Stomach (tissue), 9 donors: ENCODE measurements around the gene ANKFN1. TPM values are rescaled to one million over a fixed set of nuclear protein-coding genes. Genes with fewer than 3 reads are reported as not detected.

ENCODE experiments used
- DNase-seq, 2 donors: peaks; one replicate each; pipeline versions ENCODE4 v3.0.0 to v3.0.0-alpha.2; 2013 to 2019
- H3K27ac ChIP-seq, 5 donors: fragments of 200-600 bp in 4 of 5; sonication (generic) in 4 of 5; one replicate each; pipeline ENCODE4 v1.5.1; 2013 to 2019; ENCODE audit warnings: mild to moderate bottlenecking in 1 of 5, moderate library complexity in 1 of 5
- H3K27me3 ChIP-seq, 3 donors: fragments of 200-600 bp; sonication (generic); one replicate each; pipeline ENCODE4 v1.5.1; 2017 to 2019; ENCODE audit warnings: mixed run types in 1 of 3
- H3K36me3 ChIP-seq, 4 donors: fragments of 200-600 bp; sonication (generic); 1 replicate in 3 of 4; 2 replicates in 1 of 4; pipeline ENCODE4 v1.5.1; 2016 to 2019
- H3K4me1 ChIP-seq, 4 donors: fragments of 200-600 bp; sonication (generic); one replicate each; pipeline ENCODE4 v1.5.1; 2016 to 2019
- H3K4me3 ChIP-seq, 4 donors: fragments of 200-600 bp; sonication (generic) in 3 of 4; one replicate each; pipeline ENCODE4 v1.5.1; 2016 to 2019; ENCODE audit warnings: mild to moderate bottlenecking in 1 of 4
- H3K9me3 ChIP-seq, 4 donors: fragments of 200-600 bp; sonication (generic); one replicate each; pipeline ENCODE4 v1.5.1; 2016 to 2019
- CTCF ChIP-seq, 7 experiments: fragments of 450-650 bp in 4 of 7; fragments of 200-600 bp in 3 of 7; sonication (generic) in 3 of 7; IDR thresholded peaks; one replicate each; pipeline ENCODE4 v1.5.1; 2016 to 2019; ENCODE audit warnings: antibody characterized with exemption in 7 of 7, control low read depth in 2 of 7, mild to moderate bottlenecking in 1 of 7
- EP300 ChIP-seq: sonication (generic); formaldehyde crosslinking; IDR thresholded peaks from one replicate; pipeline ENCODE4 v1.6.1; 2017; ENCODE audit warnings: antibody characterized with exemption
- POLR2A ChIP-seq, 4 donors: fragments of 450-650 bp; IDR thresholded peaks; one replicate each; pipeline ENCODE4 v1.6.1; 2016; ENCODE audit warnings: antibody characterized with exemption in 4 of 4, control low read depth in 2 of 4, mild to moderate bottlenecking in 1 of 4, moderate library complexity in 1 of 4
- POLR2AphosphoS5 ChIP-seq, 3 donors: sonication (generic); formaldehyde crosslinking; IDR thresholded peaks; one replicate each; pipeline ENCODE4 v1.6.1; 2016; ENCODE audit warnings: antibody characterized with exemption in 3 of 3
- WGBS, 5 donors: extraction: QIAGEN DNeasy Blood & Tissue Kit in 3 of 5; methylation state at CpG; one replicate each; pipeline versions ENCODE4 v1.1.5 to v1.1.7; 2013 to 2018; 5-methylcytosine and 5-hydroxymethylcytosine counted together
- intact Hi-C: fragments of 100-400 bp; cut with DNase I; formaldehyde crosslinking; loops from one replicate; pipeline ENCODE4 v1.15.1; 2023; ENCODE audit warnings: low total_unique reads
- polyA plus RNA-seq, 3 donors: library from polyadenylated mRNA; stranded (reverse); fragments of 200-250 nt; gene quantifications; one replicate each; pipeline ENCODE4 v1.2.3, GENCODE V29; 2013
- total RNA-seq, 5 donors: library from RNA; depleted of rRNA; stranded (reverse); fragments of >200 nt; gene quantifications; one replicate each; pipeline versions ENCODE4 v1.1.0 to v1.2.3, GENCODE V29; 2014 to 2016
- donor health status: healthy with polysubstance abuse.
- donor health status: Bipolar disorder and iron deficiency.
- donor health status: healthy.

ANKFN1 gene
- total and polyA plus RNA-seq, 8 donors, result 0.10 to 2.9 (median 1.3) TPM; not detected in 4

- no peak for TF ChIP-seq EP300
- no peak for TF ChIP-seq CTCF (IDR thresholded peaks at IDR 0.05)
- TF ChIP-seq POLR2AphosphoS5 (IDR thresholded peaks at IDR 0.05), result no peak
- no peak for TF ChIP-seq POLR2A (IDR thresholded peaks at IDR 0.05)
- Histone ChIP-seq H3K36me3 (no peaks in the 10 kb centered on the region), H3K27ac (peak overlapping the region in 2 of 5 donors; percentile 32 to 71), H3K9me3 (no peaks in the 10 kb centered on the region), H3K4me1 (peaks cover 0 to 35% (median 4%) of the 10 kb centered on the region in 4 donors), H3K4me3 (no peak overlapping the region), H3K27me3 (no peaks in the 10 kb centered on the region)
- DNase-seq, result peak in 1 of 2 donors; percentile 54
- WGBS, 5 donors, result 9 to 39% (median 29%) methylated on average over 5 of the region's 5 CpGs
- intact Hi-C loops, result no loop called here
Observed at GRCh38 chr17:56172517-56172982, 19.3 kb downstream of the ANKFN1 start.

GRCh38 chr17:56173026-56173425 is 19.8 kb downstream of the ANKFN1 start:
- 81 to 95% (median 91%) methylated on average over 1 of the region's 1 CpG for WGBS, 5 donors

GRCh38 chr17:56173958-56174835 is 20.9 kb downstream of the ANKFN1 start:
- DNase-seq, result peak in 1 of 2 donors; percentile 12
- Histone ChIP-seq H3K27ac (peak overlapping the region in 1 of 5 donors; percentile 71), H3K4me3 (no peak overlapping the region), H3K36me3 (no peaks in the 10 kb centered on the region), H3K4me1 (peaks cover 0 to 35% (median 4%) of the 10 kb centered on the region in 4 donors), H3K9me3 (no peaks in the 10 kb centered on the region), H3K27me3 (no peaks in the 10 kb centered on the region)
- no peak for TF ChIP-seq EP300
- no peak for TF ChIP-seq POLR2A (IDR thresholded peaks at IDR 0.05)
- TF ChIP-seq CTCF (IDR thresholded peaks at IDR 0.05), result no peak
- TF ChIP-seq POLR2AphosphoS5 (IDR thresholded peaks at IDR 0.05), result no peak
- 29 to 38% (median 37%) methylated on average over 3 of the region's 3 CpGs for WGBS, 5 donors
- intact Hi-C loops, result no loop called here

More at GRCh38 chr17:56173026-56173425, 19.8 kb downstream of the ANKFN1 start:
- H3K36me3 ChIP-seq, result no peaks in the 10 kb centered on the region
- no peaks in the 10 kb centered on the region for H3K9me3 ChIP-seq
- H3K4me1 ChIP-seq, result peaks cover 0 to 35% (median 4%) of the 10 kb centered on the region in 4 donors
- intact Hi-C loops, result no loop called here
- peak overlapping the region in 1 of 5 donors; percentile 71 for H3K27ac ChIP-seq
- H3K27me3 ChIP-seq, result no peaks in the 10 kb centered on the region
- no peak overlapping the region for H3K4me3 ChIP-seq
- no peak for DNase-seq
- no peak for TF ChIP-seq POLR2AphosphoS5 (IDR thresholded peaks at IDR 0.05)
- TF ChIP-seq EP300, result no peak
- TF ChIP-seq POLR2A (IDR thresholded peaks at IDR 0.05), result no peak
- TF ChIP-seq CTCF (IDR thresholded peaks at IDR 0.05), result no peak

- intact Hi-C loops, result no loop called here
- H3K4me1 ChIP-seq, result peaks cover 0 to 35% (median 4%) of the 10 kb centered on the region in 4 donors
- TF ChIP-seq POLR2A (IDR thresholded peaks at IDR 0.05) (no peak), POLR2AphosphoS5 (IDR thresholded peaks at IDR 0.05) (no peak), CTCF (IDR thresholded peaks at IDR 0.05) (no peak), EP300 (no peak)
Observed at GRCh38 chr17:56175299-56175955, 22.2 kb downstream of the ANKFN1 start.

More at GRCh38 chr17:56175299-56175955, 22.2 kb downstream of the ANKFN1 start:
- WGBS, 5 donors, result 25 to 58% (median 48%) methylated on average over 2 of the region's 2 CpGs
- no peaks in the 10 kb centered on the region for H3K9me3 ChIP-seq
- no peaks in the 10 kb centered on the region for H3K36me3 ChIP-seq
- H3K27ac ChIP-seq, result no peak overlapping the region
- peak in 1 of 2 donors; percentile 19 for DNase-seq
- no peak overlapping the region for H3K4me3 ChIP-seq
- no peaks in the 10 kb centered on the region for H3K27me3 ChIP-seq
